ENCODE data around the gene IGF2.
"Not testable (repeated sequence)": the region's sequence is repeated elsewhere in the genome, so short reads cannot be mapped to it uniquely, and the experiment has no call there.

IGF2 gene

GRCh38 chr11:2139123-2139521 is at the start of gene IGF2:
IGF2 (minus strand) TSS chr11:2139389; CDS start chr11:2135523, 3,866 bp downstream.
- DNase-seq (ENCODE audit: low spot score) = no peak

- DNase-seq (ENCODE audit: low spot score) = no peak
These were observed 49.6 kb upstream of the IGF2 start for GRCh38 chr11:2188745-2189144.

- no peak for DNase-seq (ENCODE audit: low spot score)
These were observed 48.1 kb upstream of the IGF2 start for GRCh38 chr11:2187280-2187707.

- DNase-seq (ENCODE audit: low spot score) = peak; percentile 24
These were observed 47.6 kb upstream of the IGF2 start for GRCh38 chr11:2186669-2187279.

GRCh38 chr11:2185324-2186085 is 46.3 kb upstream of the IGF2 start:
- no peak for DNase-seq (ENCODE audit: low spot score)

- no peak for DNase-seq (ENCODE audit: low spot score)
These were observed 43.7 kb upstream of the IGF2 start for GRCh38 chr11:2182692-2183474.

GRCh38 chr11:2182075-2182474 is 42.9 kb upstream of the IGF2 start:
- DNase-seq (ENCODE audit: low spot score) = no peak

- DNase-seq (ENCODE audit: low spot score) = no peak
These were observed 41.7 kb upstream of the IGF2 start for GRCh38 chr11:2180789-2181370.

GRCh38 chr11:2180347-2180746 is 41.2 kb upstream of the IGF2 start:
- DNase-seq (ENCODE audit: low spot score) = no peak

GRCh38 chr11:2179516-2179915 is 40.3 kb upstream of the IGF2 start:
- DNase-seq (ENCODE audit: low spot score) = no peak

GRCh38 chr11:2178906-2179494 is 39.8 kb upstream of the IGF2 start:
- no peak for DNase-seq (ENCODE audit: low spot score)

GRCh38 chr11:2178055-2178773 is 39.0 kb upstream of the IGF2 start:
- DNase-seq (ENCODE audit: low spot score) = not testable (repeated sequence)

GRCh38 chr11:2177076-2177475 is 37.9 kb upstream of the IGF2 start:
- DNase-seq (ENCODE audit: low spot score) = no peak

GRCh38 chr11:2176389-2176900 is 37.3 kb upstream of the IGF2 start:
- no peak for DNase-seq (ENCODE audit: low spot score)

- DNase-seq (ENCODE audit: low spot score) = no peak
These were observed 36.5 kb upstream of the IGF2 start for GRCh38 chr11:2175659-2176058.

- no peak for DNase-seq (ENCODE audit: low spot score)
These were observed 35.2 kb upstream of the IGF2 start for GRCh38 chr11:2174361-2174760.

GRCh38 chr11:2173761-2174160 is 34.6 kb upstream of the IGF2 start:
- no peak for DNase-seq (ENCODE audit: low spot score)

GRCh38 chr11:2173150-2173693 is 34.0 kb upstream of the IGF2 start:
- peak; percentile 16 for DNase-seq (ENCODE audit: low spot score)

- no peak for DNase-seq (ENCODE audit: low spot score)
These were observed 33.5 kb upstream of the IGF2 start for GRCh38 chr11:2172676-2173075.

GRCh38 chr11:2171591-2172003 is 32.4 kb upstream of the IGF2 start, which contains the start of gene TH:
TH (minus strand) TSS chr11:2171815; CDS start chr11:2171786, 29 bp downstream.
- no peak for DNase-seq (ENCODE audit: low spot score)
